Skin epidermis (tissue), 12 donors: ENCODE data around the gene SH3GL1.

Experiments
- H3K27ac ChIP-seq, 21 experiments: fragments of 200-600 bp; sonication (generic) in 11 of 21; one replicate each; pipeline ENCODE4 v1.5.0; 2020; ENCODE audit warnings: mild to moderate bottlenecking in 3 of 21, inconsistent platforms in 2 of 21, moderate library complexity in 2 of 21
- H3K4me3 ChIP-seq, 7 experiments: fragments of 200-600 bp; sonication (generic) in 2 of 7; one replicate each; pipeline ENCODE4 v1.5.0; 2020; ENCODE audit warnings: inconsistent platforms in 2 of 7, mild to moderate bottlenecking in 2 of 7, moderate library complexity in 1 of 7

The SH3GL1 gene

GRCh38 chr19:4369109-4369887, 31.0 kb downstream of the SH3GL1 start:
- Histone ChIP-seq H3K4me3 (peak overlapping the region; percentile 2 to 30 (median 25)), H3K27ac (peak overlapping the region in 20 of 21 experiments; percentile 74 to 95 (median 87))

- Histone ChIP-seq H3K27ac (peak overlapping the region in 19 of 21 experiments; percentile 74 to 95 (median 87)), H3K4me3 (peak overlapping the region in 1 of 7 experiments; percentile 30)
Measured at GRCh38 chr19:4368128-4368820, 32.1 kb downstream of the SH3GL1 start.

GRCh38 chr19:4367781-4368127, 32.6 kb downstream of the SH3GL1 start:
- Histone ChIP-seq H3K4me3 (no peak overlapping the region), H3K27ac (peak overlapping the region in 17 of 21 experiments; percentile 74 to 95 (median 87))

- Histone ChIP-seq H3K4me3 (no peak overlapping the region), H3K27ac (peak overlapping the region in 12 of 21 experiments; percentile 79 to 95 (median 87))
Measured at GRCh38 chr19:4367336-4367723, 33.0 kb downstream of the SH3GL1 start.

- peak overlapping the region in 8 of 21 experiments; percentile 31 to 95 (median 86) for H3K27ac ChIP-seq
- no peak overlapping the region for H3K4me3 ChIP-seq
Measured at GRCh38 chr19:4366666-4367335, 33.5 kb downstream of the SH3GL1 start.

- Histone ChIP-seq H3K4me3 (no peak overlapping the region), H3K27ac (peak overlapping the region in 2 of 21 experiments; percentile 30 to 31)
Measured at GRCh38 chr19:4365791-4366665, 34.3 kb downstream of the SH3GL1 start.

GRCh38 chr19:4365341-4365740, 35.0 kb downstream of the SH3GL1 start:
- Histone ChIP-seq H3K4me3 (no peak overlapping the region), H3K27ac (peak overlapping the region in 2 of 21 experiments; percentile 30 to 31)

GRCh38 chr19:4363571-4364304, 36.6 kb downstream of the SH3GL1 start:
- peak overlapping the region in 2 of 21 experiments; percentile 17 to 29 for H3K27ac ChIP-seq
- H3K4me3 ChIP-seq, result no peak overlapping the region

- Histone ChIP-seq H3K27ac (peak overlapping the region in 1 of 21 experiments; percentile 29), H3K4me3 (no peak overlapping the region)
Measured at GRCh38 chr19:4362831-4363545, 37.4 kb downstream of the SH3GL1 start.

GRCh38 chr19:4362101-4362828, 38.1 kb downstream of the SH3GL1 start:
- Histone ChIP-seq H3K4me3 (no peak overlapping the region), H3K27ac (no peak overlapping the region)

- no peak overlapping the region for H3K27ac ChIP-seq
- no peak overlapping the region for H3K4me3 ChIP-seq
Measured at GRCh38 chr19:4361152-4362046, 38.9 kb downstream of the SH3GL1 start.

- H3K4me3 ChIP-seq, result no peak overlapping the region
- no peak overlapping the region for H3K27ac ChIP-seq
Measured at GRCh38 chr19:4360641-4361151, 39.7 kb downstream of the SH3GL1 start.

GRCh38 chr19:4360081-4360569, 40.2 kb downstream of the SH3GL1 start:
- peak overlapping the region in 1 of 21 experiments; percentile 7 for H3K27ac ChIP-seq

GRCh38 chr19:4359627-4360000, 40.7 kb downstream of the SH3GL1 start:
- Histone ChIP-seq H3K4me3 (no peak overlapping the region), H3K27ac (peak overlapping the region in 1 of 21 experiments; percentile 7)

More at GRCh38 chr19:4360081-4360569, 40.2 kb downstream of the SH3GL1 start:
- H3K4me3 ChIP-seq, result no peak overlapping the region

- Histone ChIP-seq H3K27ac (no peak overlapping the region), H3K4me3 (no peak overlapping the region)
Measured at GRCh38 chr19:4358709-4359626, 41.4 kb downstream of the SH3GL1 start.
